ENCODE results near the gene SEMA4G. TPM values are rescaled to one million over a fixed set of nuclear protein-coding genes. Genes with fewer than 3 reads are reported as not detected.
"Not testable (repeated sequence)": the region's sequence is repeated elsewhere in the genome, so short reads cannot be mapped to it uniquely, and the experiment has no call there.

The SEMA4G gene
- total RNA-seq, 2 donors from 2014 or later = 0.53 to 0.79 TPM

DNA sequence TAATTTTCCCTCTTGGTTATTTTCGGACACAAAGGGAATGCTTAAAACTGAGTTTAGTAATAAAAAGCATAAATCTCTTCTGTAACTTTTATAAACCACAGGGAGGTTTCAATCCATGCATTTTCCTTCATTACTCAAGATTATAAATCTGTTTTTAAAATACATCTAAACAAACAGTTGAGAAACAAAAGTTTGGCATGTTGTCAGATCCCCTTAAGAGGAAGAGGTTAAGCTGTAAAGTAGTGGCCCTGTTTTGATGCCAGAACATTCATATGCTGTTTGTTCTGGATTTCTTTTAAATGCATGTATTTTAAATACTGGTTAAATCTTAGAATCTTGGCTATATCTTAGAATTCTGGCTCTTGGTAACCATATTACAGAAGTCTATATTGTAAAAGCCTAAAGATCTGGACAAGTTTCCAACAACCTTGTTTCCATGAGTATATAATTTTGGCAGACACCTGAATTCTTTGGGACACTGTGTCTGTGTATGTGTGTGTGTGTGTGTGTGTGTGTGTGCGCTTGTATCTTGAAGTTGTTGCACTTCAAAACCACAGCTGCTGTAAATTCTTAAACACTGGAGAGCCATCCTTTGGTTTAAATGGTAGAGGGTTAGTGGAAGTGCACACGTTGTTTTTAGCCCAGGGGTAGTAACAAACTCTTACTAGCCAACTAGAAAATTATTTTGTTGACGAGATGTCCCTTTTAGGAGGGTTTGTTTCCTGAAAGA, 6.8 kb upstream of the SEMA4G start:
- H3K4me1 Mint-ChIP-seq (ENCODE audit: low read depth) = peaks cover 3% of the 10 kb centered on the region
- no peak overlapping the region for H3K4me3 Mint-ChIP-seq
- DNase-seq (no peak), ATAC-seq (replicated peaks in 1 of 2) (no peak)
- no peaks in the 10 kb centered on the region for H3K27me3 Mint-ChIP-seq (ENCODE audit: low read depth)
- no peak overlapping the region for H3K27ac Mint-ChIP-seq
- H3K36me3 Mint-ChIP-seq (ENCODE audit: insufficient read depth in 2 of 2) = peaks cover 8 to 20% of the 10 kb centered on the region in 2 donors
- H3K9me3 Mint-ChIP-seq = no peaks in the 10 kb centered on the region

DNA sequence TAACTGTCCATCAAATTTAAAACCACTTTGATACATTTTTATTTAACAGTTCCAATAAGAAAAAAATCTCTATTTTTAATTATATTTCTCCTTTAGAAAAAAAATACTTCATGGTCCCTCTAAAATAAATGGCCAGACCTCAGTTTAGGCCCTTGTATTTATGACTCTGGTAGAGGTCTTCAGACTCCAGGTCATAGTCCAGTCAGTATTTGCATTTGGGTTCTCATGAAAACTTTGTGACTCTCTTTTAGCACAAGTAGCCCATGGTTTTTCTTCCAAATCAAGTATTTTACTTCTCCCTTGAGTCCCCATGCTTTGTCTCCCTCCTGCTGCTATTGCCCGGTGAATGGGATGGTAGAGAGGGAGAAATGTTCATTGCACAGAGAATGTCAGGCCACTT, 5.5 kb upstream of the SEMA4G start:
- Mint-ChIP-seq H3K4me3 (no peak overlapping the region), H3K4me1 (ENCODE audit: low read depth) (peaks cover 14% of the 10 kb centered on the region), H3K9me3 (no peaks in the 10 kb centered on the region), H3K36me3 (ENCODE audit: insufficient read depth in 2 of 2) (peaks cover 6 to 18% of the 10 kb centered on the region in 2 donors), H3K27ac (no peak overlapping the region), H3K27me3 (ENCODE audit: low read depth) (no peaks in the 10 kb centered on the region)
- no peak for DNase-seq
- no peak for ATAC-seq (replicated peaks in 1 of 2)

DNA sequence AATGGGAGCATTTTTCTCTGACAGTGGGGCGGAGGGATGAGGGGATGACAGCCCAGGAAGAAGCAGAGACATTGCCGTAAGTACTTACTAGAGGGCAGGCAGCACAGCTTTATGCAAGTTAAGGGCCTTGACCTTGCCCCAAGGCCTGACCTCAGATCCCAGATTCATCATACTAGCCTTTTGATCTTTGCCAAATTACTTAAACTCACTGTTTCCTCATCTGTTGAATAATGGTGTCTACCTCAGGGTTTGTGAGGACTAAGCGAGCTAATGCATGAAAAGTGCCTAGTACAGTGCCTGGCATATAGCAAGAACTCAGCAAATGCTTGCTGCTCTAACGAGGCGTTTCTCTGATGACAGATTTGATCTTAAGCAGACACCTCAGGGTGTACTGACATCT, 3.5 kb upstream of the SEMA4G start:
- Mint-ChIP-seq H3K9me3 (no peaks in the 10 kb centered on the region), H3K36me3 (ENCODE audit: insufficient read depth in 2 of 2) (peaks cover 0 to 9% of the 10 kb centered on the region in 2 donors), H3K4me1 (ENCODE audit: low read depth) (peaks cover 17% of the 10 kb centered on the region), H3K27ac (no peak overlapping the region), H3K27me3 (ENCODE audit: low read depth) (no peaks in the 10 kb centered on the region), H3K4me3 (no peak overlapping the region)
- no peak for DNase-seq
- no peak for ATAC-seq (replicated peaks in 1 of 2)

DNA sequence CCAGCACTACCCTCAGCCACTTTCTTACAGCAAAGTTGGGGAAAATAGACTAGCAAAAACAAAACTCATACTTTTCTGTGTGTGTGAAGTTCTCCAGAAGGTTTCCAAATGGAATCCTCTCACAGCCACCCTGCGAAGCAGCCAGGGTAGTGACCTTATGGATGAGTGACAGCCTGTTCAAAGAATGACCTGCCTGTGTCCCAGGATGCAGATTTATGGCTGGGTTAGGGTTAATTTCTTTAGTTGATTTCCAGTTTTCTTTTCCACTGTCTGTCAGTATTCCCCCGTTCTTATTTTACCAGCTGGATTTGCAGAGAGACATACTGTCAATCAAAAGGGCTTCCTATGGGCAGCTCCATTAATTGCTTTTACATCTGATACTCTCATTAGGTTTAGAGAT, 2.4 kb upstream of the SEMA4G start:
- no peaks in the 10 kb centered on the region for H3K9me3 Mint-ChIP-seq
- peaks cover 17% of the 10 kb centered on the region for H3K4me1 Mint-ChIP-seq (ENCODE audit: low read depth)
- no peak overlapping the region for H3K27ac Mint-ChIP-seq
- no peak for DNase-seq
- no peak for ATAC-seq (replicated peaks in 1 of 2)
- H3K27me3 Mint-ChIP-seq (ENCODE audit: low read depth) = no peaks in the 10 kb centered on the region
- H3K4me3 Mint-ChIP-seq = no peak overlapping the region
- peaks cover 0 to 5% of the 10 kb centered on the region in 2 donors for H3K36me3 Mint-ChIP-seq (ENCODE audit: insufficient read depth in 2 of 2)

DNA sequence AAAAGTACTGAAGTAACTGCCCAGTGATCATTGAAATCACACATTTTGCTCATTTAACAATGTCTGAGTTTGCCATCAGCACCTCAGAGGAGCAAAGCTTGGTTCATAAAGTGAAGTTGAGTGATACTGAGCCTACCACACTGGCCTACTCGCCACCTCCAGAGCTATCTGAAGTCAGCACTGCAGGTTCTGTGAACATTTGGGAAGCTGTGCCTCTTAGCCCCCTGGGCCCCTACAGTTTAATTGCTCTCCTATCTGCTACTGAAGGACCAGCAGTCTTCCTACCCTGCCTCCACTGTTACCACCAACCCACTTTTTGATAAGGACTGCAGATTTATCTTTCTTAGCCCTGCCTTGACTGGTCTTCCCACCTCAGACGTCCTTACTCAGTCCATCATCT, 2.0 kb upstream of the SEMA4G start:
- H3K27ac Mint-ChIP-seq = no peak overlapping the region
- no peaks in the 10 kb centered on the region for H3K27me3 Mint-ChIP-seq (ENCODE audit: low read depth)
- H3K9me3 Mint-ChIP-seq = no peaks in the 10 kb centered on the region
- no peak overlapping the region for H3K4me3 Mint-ChIP-seq
- peaks cover 0 to 2% of the 10 kb centered on the region in 2 donors for H3K36me3 Mint-ChIP-seq (ENCODE audit: insufficient read depth in 2 of 2)
- peaks cover 19% of the 10 kb centered on the region for H3K4me1 Mint-ChIP-seq (ENCODE audit: low read depth)
- DNase-seq (no peak), ATAC-seq (replicated peaks in 1 of 2) (no peak)

DNA sequence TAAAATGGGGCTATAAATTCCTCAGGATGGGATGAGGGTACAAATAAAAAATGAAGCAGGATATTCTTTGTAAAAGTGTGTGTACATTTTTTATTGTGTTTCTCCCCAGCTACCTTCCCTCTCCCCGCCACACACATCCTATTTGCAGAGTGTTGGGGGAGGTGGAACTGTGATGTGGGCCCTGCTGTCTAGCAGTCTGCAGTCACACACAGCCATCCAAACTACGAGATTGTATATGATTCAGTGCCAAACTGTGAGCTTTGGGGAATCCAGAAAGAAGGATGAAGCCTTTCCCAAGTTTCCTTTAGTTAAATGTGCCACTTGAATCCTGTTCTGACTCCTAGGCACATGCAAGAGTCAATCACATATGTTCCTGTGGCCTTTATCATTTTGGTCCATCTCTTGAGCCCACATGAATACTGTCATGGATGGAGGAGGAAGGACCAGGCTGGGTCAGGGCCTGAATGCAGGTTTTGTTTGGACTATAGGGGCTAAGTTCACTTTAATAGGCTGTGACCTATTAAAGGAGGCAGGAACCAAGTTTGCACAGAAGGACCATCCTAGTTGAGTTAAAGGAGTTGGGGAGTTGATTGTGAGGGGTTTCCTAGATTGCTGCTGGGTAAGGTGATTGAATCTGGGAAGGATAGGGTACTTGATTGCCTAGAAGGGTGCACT, 1.1 kb upstream of the SEMA4G start:
- DNase-seq = no peak
- ATAC-seq (replicated peaks in 1 of 2) = no peak
- Mint-ChIP-seq H3K4me1 (ENCODE audit: low read depth) (peaks cover 25% of the 10 kb centered on the region), H3K27ac (no peak overlapping the region), H3K4me3 (peak overlapping the region; percentile 52 to 56), H3K27me3 (ENCODE audit: low read depth) (no peaks in the 10 kb centered on the region), H3K36me3 (ENCODE audit: insufficient read depth in 2 of 2) (peaks cover 0 to 2% of the 10 kb centered on the region in 2 donors), H3K9me3 (no peaks in the 10 kb centered on the region)

DNA sequence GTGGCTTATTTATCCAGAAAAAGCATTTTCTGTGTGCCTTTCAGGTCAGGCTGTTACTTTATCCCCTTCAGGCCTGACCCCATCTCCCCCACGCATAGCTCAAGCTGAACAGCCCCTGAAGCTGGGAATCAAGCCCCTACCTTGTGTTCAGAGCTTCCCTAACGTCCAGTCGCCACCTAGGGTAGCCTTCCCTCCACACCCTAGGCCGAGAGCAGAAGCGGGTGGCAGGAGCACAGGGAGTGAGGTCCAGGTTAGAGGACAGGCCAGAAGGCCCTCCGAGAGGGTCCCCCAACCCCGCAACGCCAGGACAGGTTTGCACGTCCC, 479 bp upstream of the SEMA4G start:
- H3K36me3 Mint-ChIP-seq (ENCODE audit: insufficient read depth in 2 of 2) = peaks cover 0 to 2% of the 10 kb centered on the region in 2 donors
- ATAC-seq (replicated peaks in 1 of 2) (peak in 1 of 2 donors; percentile 12), DNase-seq (no peak)
- H3K9me3 Mint-ChIP-seq = no peaks in the 10 kb centered on the region
- no peaks in the 10 kb centered on the region for H3K27me3 Mint-ChIP-seq (ENCODE audit: low read depth)
- H3K27ac Mint-ChIP-seq = no peak overlapping the region
- H3K4me1 Mint-ChIP-seq (ENCODE audit: low read depth) = peaks cover 25% of the 10 kb centered on the region
- H3K4me3 Mint-ChIP-seq = peak overlapping the region; percentile 56 to 68

DNA sequence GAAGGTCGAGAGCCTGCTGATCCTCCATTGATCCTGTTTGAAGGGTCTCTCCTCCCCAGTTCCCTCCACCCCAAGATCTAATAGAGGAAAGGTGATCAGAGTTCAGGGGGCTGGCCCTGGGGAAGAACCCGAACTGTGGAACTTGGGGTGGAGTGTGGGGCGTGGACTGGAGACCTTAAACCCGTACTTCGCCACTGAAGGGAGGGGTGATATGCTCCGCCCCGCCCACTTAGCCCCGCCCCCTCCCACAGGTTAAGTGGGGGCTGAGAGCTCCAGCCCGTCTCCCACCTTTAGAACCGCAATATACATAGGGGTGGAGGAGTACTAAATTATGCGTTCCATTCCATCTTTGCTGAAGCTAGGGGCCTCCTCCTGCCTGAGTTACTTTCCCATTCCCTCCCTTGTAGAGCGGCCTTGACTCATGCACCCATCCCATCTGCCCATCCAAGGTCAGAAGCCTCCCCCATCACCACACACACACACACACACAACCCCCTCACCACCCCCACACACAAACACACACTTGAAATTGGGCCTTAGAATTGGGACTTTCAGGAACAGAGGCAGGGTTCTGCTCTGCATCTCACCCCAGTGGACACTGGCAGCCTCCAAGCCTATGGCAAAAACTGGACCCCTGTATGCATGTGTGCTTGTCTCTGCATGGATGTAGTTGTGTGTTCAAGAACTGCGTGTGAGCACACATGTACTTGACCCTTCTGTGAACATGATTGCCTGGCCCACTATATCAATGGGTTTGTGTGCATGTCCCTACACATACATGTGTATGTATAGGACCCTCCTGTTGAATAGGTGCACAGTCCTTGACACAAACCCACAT, 991 bp downstream of the SEMA4G start:
- Mint-ChIP-seq H3K27ac (no peak overlapping the region), H3K4me1 (ENCODE audit: low read depth) (peaks cover 25% of the 10 kb centered on the region), H3K4me3 (peak overlapping the region; percentile 47 to 68), H3K9me3 (no peaks in the 10 kb centered on the region), H3K36me3 (ENCODE audit: insufficient read depth in 2 of 2) (peaks cover 0 to 2% of the 10 kb centered on the region in 2 donors), H3K27me3 (ENCODE audit: low read depth) (no peaks in the 10 kb centered on the region)
- DNase-seq = no peak
- ATAC-seq (replicated peaks in 1 of 2) = peak in 1 of 2 donors; percentile 14

DNA sequence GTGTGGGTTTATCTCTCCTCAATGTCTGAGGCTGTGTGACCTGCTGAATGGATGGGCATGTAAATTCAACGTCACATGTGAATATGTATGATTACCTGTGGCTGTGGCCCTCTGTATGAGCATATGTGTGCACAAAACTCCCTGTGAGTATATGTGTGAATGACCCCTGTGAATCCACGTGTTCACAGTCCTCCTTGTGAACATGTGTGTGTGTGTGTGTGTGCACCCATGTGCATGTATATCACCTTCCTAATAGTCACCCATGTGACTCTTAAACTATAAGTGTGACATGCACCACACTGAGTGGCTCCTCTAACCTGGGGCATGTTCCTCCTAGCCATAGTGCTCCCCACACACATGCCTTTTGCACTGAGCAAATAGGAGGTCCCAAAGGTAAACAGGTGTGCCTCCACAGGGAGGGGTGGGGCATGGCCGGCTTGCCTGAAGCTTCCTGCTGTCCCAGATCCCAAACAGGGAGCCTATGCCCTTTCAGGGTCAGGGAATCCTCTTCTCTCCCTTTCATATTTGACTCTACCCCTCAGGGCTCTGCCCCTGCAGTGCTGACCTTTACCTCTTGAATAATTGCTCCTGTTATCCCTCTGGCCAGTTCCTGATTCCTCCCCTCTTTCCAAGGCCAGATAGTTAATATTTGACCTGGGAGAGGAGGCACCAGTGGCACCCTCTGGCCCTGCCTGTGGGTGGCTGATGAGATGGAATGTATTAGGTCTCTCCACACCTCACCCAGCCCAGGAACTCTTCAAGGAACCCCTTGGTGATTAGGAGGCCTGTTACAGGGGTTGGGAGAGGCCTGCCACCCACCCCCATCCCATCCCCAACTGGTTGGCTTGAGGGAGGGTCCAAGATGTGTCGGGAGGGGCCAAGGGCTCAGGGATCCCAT, 1.9 kb downstream of the SEMA4G start:
- Mint-ChIP-seq H3K9me3 (no peaks in the 10 kb centered on the region), H3K4me3 (peak overlapping the region in 1 of 2 donors; percentile 41), H3K27ac (no peak overlapping the region), H3K36me3 (ENCODE audit: insufficient read depth in 2 of 2) (peaks cover 0 to 2% of the 10 kb centered on the region in 2 donors), H3K27me3 (ENCODE audit: low read depth) (no peaks in the 10 kb centered on the region), H3K4me1 (ENCODE audit: low read depth) (peaks cover 25% of the 10 kb centered on the region)
- no peak for ATAC-seq (replicated peaks in 1 of 2)
- no peak for DNase-seq

DNA sequence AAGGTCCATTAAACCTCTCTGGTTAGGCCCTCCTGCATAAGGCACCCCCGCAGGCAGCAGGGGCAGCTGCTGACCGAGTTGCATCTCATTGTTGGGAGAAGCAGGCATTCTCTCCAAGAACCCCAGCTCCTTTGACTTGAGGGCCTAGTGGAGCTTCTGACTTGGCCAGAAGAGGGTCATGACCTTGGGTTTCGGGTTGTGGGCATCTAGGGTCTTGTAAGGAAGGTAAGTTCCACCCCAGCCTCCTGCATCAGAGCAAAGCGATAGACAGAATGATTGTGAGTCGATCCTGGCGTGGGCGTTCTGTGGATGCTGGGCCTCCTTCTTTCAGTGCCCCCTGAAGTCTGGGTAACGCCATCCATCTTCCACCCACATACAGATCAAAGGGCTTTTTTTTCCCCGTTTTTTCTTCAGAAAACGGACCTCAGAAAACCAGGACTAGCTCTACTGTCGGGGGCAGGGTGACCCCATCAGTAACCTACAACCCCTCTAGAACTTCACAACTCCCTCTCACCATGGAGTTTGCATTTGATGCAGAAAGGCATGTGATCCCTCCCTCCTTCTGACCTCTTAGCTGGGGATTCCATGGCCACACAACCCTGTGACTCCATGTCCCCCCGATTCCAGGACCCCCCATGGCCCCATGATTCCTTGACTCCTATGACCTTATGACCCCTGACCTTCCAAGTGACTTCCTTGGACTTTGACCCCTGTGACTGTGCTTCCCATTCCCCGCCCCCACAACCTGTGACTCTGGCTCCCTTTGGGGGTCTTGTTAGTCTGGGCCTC, 3.0 kb downstream of the SEMA4G start:
- no peak overlapping the region for H3K4me3 Mint-ChIP-seq
- ATAC-seq (replicated peaks in 1 of 2) (no peak), DNase-seq (no peak)
- H3K27me3 Mint-ChIP-seq (ENCODE audit: low read depth) = no peaks in the 10 kb centered on the region
- peaks cover 24% of the 10 kb centered on the region for H3K4me1 Mint-ChIP-seq (ENCODE audit: low read depth)
- no peak overlapping the region for H3K27ac Mint-ChIP-seq
- H3K36me3 Mint-ChIP-seq (ENCODE audit: insufficient read depth in 2 of 2) = peaks cover 0 to 2% of the 10 kb centered on the region in 2 donors
- H3K9me3 Mint-ChIP-seq = no peaks in the 10 kb centered on the region

DNA sequence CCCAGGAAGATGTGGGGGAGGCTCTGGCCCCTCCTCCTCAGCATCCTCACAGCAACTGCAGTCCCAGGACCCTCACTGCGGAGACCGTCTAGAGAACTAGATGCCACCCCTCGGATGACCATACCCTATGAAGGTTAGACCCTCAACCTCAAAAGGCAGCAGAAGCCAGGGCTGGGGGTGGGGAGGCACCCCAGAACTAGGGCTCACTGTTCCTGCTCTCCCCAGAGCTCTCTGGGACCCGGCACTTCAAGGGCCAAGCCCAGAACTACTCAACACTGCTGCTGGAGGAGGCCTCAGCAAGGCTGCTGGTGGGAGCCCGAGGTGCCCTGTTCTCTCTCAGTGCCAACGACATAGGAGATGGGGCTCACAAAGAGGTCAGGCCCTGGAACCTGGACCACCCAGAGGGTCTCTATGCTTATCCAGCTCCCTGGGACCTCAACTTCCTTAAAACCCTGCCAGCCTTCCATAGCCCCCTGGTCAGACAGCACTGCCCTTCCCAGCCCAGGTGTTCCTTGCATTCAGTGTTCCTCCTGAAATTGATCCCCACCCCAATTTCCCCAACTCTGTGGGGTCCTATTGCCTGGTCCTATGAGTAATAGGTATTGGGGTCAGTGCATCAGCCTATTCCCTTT, 3.7 kb downstream of the SEMA4G start:
- Mint-ChIP-seq H3K27me3 (ENCODE audit: low read depth) (no peaks in the 10 kb centered on the region), H3K9me3 (no peaks in the 10 kb centered on the region), H3K36me3 (ENCODE audit: insufficient read depth in 2 of 2) (no peaks in the 10 kb centered on the region), H3K27ac (no peak overlapping the region), H3K4me1 (ENCODE audit: low read depth) (peaks cover 18% of the 10 kb centered on the region), H3K4me3 (no peak overlapping the region)
- no peak for ATAC-seq (replicated peaks in 1 of 2)
- DNase-seq = no peak

DNA sequence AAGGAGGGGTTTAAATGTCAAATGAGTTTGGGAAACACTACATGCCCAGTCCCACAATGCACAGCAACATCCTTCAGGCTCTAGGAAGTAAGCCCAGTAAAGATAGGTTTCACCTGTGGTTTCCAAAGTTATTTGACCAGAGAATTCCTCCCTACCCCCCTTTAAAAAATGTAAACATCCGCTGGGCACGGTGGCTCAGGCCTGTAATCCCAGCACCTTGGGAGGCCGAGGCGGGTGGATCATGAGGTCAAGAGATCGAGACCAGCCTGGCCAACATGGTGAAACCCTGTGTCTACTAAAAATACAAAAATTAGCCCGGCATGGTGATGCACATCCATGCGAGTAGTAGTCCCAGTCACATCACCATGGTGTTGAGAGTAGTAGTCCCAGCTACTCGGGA, 6.1 kb downstream of the SEMA4G start:
- not testable (repeated sequence) for H3K4me3 Mint-ChIP-seq; H3K27me3 Mint-ChIP-seq (ENCODE audit: low read depth); DNase-seq; H3K9me3 Mint-ChIP-seq; H3K36me3 Mint-ChIP-seq (ENCODE audit: insufficient read depth in 2 of 2); ATAC-seq (replicated peaks in 1 of 2); H3K4me1 Mint-ChIP-seq (ENCODE audit: low read depth); H3K27ac Mint-ChIP-seq

Data from activated T-cell treated with anti-CD3 and anti-CD28 coated beads, Interleukin-2, amount 50 U/mL, for 72 hours (primary cell).